Mucosa of descending colon (tissue), 3 donors: ENCODE results near the gene LHX1. TPM values are rescaled to one million over a fixed set of nuclear protein-coding genes. Genes with fewer than 3 reads are reported as not detected.

Experiments used
- ATAC-seq: fragments of 200-7000 bp; cut with Tn5 transposase; one replicate; pipeline ENCODE4 v1.9.1; 2020; ENCODE audit warnings: mild to moderate bottlenecking, moderate library complexity
- DNase-seq, 3 donors: peaks; one replicate each; pipeline ENCODE4 v3.0.0-alpha.2; 2020
- H3K36me3 ChIP-seq: fragments of 200-600 bp; one replicate; pipeline ENCODE4 v1.8.0; 2021; ENCODE audit warnings: low read depth, mild to moderate bottlenecking
- H3K4me1 ChIP-seq: fragments of 200-600 bp; one replicate; pipeline ENCODE4 v1.8.0; 2021; ENCODE audit warnings: low read depth, mild to moderate bottlenecking
- H3K4me3 ChIP-seq: fragments of 200-600 bp; one replicate; pipeline ENCODE4 v1.8.0; 2021; ENCODE audit warnings: mild to moderate bottlenecking
- H3K9me3 ChIP-seq: fragments of 200-600 bp; one replicate; pipeline ENCODE4 v1.8.0; 2021; ENCODE audit warnings: mild to moderate bottlenecking
- intact Hi-C, 2 donors: fragments of 100-400 bp; cut with DNase I in 1 of 2; cut with micrococcal nuclease in 1 of 2; formaldehyde crosslinking; loops; one replicate each; pipeline versions ENCODE4 v1.11.0 to v1.11.1; 2022; cut with DNase I, micrococcal nuclease
- total RNA-seq, 3 donors: library from RNA; stranded (reverse); fragmentation: NEBNext Ultra II Directional in 2 of 3; extraction: Animal tissue kit (Norgen Biotek cat#: 25700) in 2 of 3; gene quantifications; one replicate each; pipeline versions ENCODE4 v1.2.1 to v1.2.4, GENCODE V29; 2021 to 2023
- TF ChIP-seq, protein P1 (sequence below): fragments of 200-600 bp; IDR thresholded peaks from one replicate; pipeline ENCODE4 v1.8.0; 2022; ENCODE audit warnings: antibody characterized with exemption, mild to moderate bottlenecking
- donor health status: DM: no; HTN: no; CAD: no; lungs with moderate emphysema.
- donor health status: DM: no; HTN: no; CAD: no.
- donor health status: DM: no; HTN: yes; CAD: no.

The LHX1 gene
- total RNA-seq, 3 donors from 2014 or later: not detected

DNA sequence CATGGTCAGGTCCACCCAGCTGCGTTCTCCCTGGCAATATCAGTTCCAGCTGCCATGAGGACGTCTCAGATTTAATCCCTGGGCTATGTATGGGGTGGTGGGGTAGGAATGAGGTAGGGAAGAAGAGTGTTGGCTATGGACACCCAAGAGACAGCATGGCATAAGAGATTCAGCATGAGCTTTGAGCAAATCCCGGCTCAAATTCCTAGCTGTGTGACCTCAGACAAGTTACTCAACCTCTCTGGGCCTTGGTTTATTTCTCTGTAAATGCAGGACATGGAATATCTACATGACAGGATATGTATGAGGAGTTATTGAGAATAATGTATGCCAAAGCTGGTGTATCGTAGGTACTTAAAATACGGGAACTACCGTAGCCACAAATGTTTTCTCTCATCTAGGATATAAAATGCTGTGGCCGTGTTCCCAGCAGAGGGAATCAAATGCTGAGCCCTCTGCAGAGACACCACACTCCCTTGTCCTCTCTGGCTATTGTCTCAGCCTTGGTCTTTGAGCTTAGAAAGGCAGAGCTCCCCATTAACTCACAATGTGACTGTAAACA is 17.8 kb upstream of the LHX1 start:
- Histone ChIP-seq H3K4me1 (no peaks in the 10 kb centered on the region), H3K9me3 (no peaks in the 10 kb centered on the region), H3K36me3 (no peaks in the 10 kb centered on the region), H3K4me3 (no peak overlapping the region)
- TF ChIP-seq, protein P1, sequence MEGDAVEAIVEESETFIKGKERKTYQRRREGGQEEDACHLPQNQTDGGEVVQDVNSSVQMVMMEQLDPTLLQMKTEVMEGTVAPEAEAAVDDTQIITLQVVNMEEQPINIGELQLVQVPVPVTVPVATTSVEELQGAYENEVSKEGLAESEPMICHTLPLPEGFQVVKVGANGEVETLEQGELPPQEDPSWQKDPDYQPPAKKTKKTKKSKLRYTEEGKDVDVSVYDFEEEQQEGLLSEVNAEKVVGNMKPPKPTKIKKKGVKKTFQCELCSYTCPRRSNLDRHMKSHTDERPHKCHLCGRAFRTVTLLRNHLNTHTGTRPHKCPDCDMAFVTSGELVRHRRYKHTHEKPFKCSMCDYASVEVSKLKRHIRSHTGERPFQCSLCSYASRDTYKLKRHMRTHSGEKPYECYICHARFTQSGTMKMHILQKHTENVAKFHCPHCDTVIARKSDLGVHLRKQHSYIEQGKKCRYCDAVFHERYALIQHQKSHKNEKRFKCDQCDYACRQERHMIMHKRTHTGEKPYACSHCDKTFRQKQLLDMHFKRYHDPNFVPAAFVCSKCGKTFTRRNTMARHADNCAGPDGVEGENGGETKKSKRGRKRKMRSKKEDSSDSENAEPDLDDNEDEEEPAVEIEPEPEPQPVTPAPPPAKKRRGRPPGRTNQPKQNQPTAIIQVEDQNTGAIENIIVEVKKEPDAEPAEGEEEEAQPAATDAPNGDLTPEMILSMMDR: no peak
- intact Hi-C loops: no loop called here
- no peak for ATAC-seq
- no peak for DNase-seq

- no peaks in the 10 kb centered on the region for H3K4me1 ChIP-seq
- H3K4me3 ChIP-seq: no peak overlapping the region
- no peak for ATAC-seq
- DNase-seq: no peak
- H3K9me3 ChIP-seq: no peaks in the 10 kb centered on the region
- H3K36me3 ChIP-seq: no peaks in the 10 kb centered on the region
- TF ChIP-seq, protein P1: no peak
- intact Hi-C loops: no loop called here
Measured at GRCh38 chr17:36920032-36921005, 17.0 kb upstream of the LHX1 start.

GRCh38 chr17:36921095-36921851 is 16.0 kb upstream of the LHX1 start:
- no peaks in the 10 kb centered on the region for H3K4me1 ChIP-seq
- H3K9me3 ChIP-seq: no peaks in the 10 kb centered on the region
- TF ChIP-seq, protein P1: no peak
- no peak for DNase-seq
- H3K4me3 ChIP-seq: no peak overlapping the region
- peak; percentile 7 for ATAC-seq
- no peaks in the 10 kb centered on the region for H3K36me3 ChIP-seq
- intact Hi-C loops: no loop called here

DNA sequence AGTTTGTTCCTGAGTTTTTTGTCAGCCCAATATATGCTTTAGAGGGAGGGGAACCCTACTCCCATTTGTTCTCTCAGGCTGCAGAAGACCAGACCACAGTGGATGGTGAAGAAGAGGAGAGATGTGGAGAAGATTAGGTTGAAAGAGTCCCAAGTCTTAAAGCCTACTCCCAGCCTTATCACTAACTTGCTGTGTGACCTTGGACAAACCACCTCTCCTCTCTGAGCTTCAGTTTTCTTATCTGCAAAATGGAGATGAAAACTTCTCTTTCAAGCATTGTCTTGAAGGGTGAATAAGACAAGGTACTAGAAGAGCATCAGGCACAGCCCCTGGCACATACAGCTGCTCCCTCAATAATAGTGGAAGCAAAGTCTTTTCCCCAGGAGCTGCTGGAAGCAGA is 15.1 kb upstream of the LHX1 start:
- no peak overlapping the region for H3K4me3 ChIP-seq

DNA sequence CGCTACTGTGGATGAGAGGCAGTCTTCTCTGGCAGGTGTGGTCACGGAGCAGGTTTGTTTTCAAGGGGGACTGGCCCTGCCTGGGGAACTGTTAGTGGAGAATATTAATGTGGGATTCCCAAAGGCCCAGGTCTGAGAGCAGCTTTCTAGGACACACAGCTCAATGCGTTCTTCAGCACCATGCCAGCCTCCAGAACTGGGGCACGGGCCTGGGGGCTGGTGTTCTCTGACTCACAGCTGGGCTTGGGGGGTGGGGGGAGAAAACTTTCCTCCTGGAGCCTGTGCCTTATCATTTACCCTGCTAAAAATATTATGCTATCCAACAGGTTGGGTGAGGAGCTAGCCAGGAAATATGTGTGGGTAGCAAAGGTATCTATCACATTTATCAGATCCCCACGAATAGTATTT is 13.5 kb upstream of the LHX1 start:
- Histone ChIP-seq H3K36me3 (no peaks in the 10 kb centered on the region), H3K4me1 (no peaks in the 10 kb centered on the region), H3K9me3 (no peaks in the 10 kb centered on the region), H3K4me3 (no peak overlapping the region)
- TF ChIP-seq, protein P1: no peak
- DNase-seq: no peak
- intact Hi-C loops: no loop called here
- ATAC-seq: no peak

More for the DNA sequence above, 15.1 kb upstream of the LHX1 start:
- Histone ChIP-seq H3K36me3 (no peaks in the 10 kb centered on the region), H3K4me1 (no peaks in the 10 kb centered on the region), H3K9me3 (no peaks in the 10 kb centered on the region)
- TF ChIP-seq, protein P1: no peak
- intact Hi-C loops: no loop called here
- DNase-seq: no peak
- ATAC-seq: no peak
